Measurements from ENCODE around the gene GOT2. TPM values are rescaled to one million over a fixed set of nuclear protein-coding genes. Genes with fewer than 3 reads are reported as not detected.

GOT2 gene
- 40.5 and 46.6 TPM in 2 replicates for total RNA-seq

GRCh38 chr16:58733671-58734458 is at the start of gene GOT2:
GOT2 (minus strand) TSS chr16:58734316; CDS start chr16:58734228, 88 bp downstream.

GRCh38 chr16:58684354-58685083 is 49.6 kb downstream of the GOT2 start, which contains the start of gene SLC38A7:
SLC38A7 (minus strand) TSS chr16:58684770; CDS start chr16:58680126, 4,644 bp downstream.

Other genes starting within 250 kb of the GOT2 start
- gene NDRG4, start 234.2 kb downstream of the GOT2 start, total RNA-seq = 9.2 and 14.6 TPM in 2 replicates
- gene SETD6, start 218.8 kb downstream of the GOT2 start, total RNA-seq = 4.4 and 12.8 TPM in 2 replicates
- 56.6 and 64.5 TPM in 2 replicates for gene CNOT1, start 104.5 kb downstream of the GOT2 start, total RNA-seq
- 15.5 and 22.5 TPM in 2 replicates for gene SLC38A7, start 49.5 kb downstream of the GOT2 start, total RNA-seq

All from pericardium fibroblast (primary cell).